Hematopoietic multipotent progenitor cell treated with erythropoietin and hydrocortisone succinate and interleukin-3 and kit ligand, for 8 days (in vitro differentiated cells): Measurements from ENCODE around the gene RNF150.
"Not testable (repeated sequence)": the region's sequence is repeated elsewhere in the genome, so short reads cannot be mapped to it uniquely, and the experiment has no call there.

ENCODE experiments used
- DNase-seq: peaks from one replicate; pipeline ENCODE4 v3.0.0-alpha.2; 2015

The RNF150 gene

GRCh38 chr4:141133146-141133998 lies at the start of gene RNF150:
Gene RNF150 (minus strand): TSS chr4:141133469.
- DNase-seq = peak; percentile 69

- no peak for DNase-seq
Observed at GRCh38 chr4:141180991-141181761, 47.9 kb upstream of the RNF150 start.

GRCh38 chr4:141179474-141180373 lies 46.5 kb upstream of the RNF150 start:
- DNase-seq = no peak

- DNase-seq = no peak
Observed at GRCh38 chr4:141177171-141177570, 43.9 kb upstream of the RNF150 start.

GRCh38 chr4:141174457-141174856 lies 41.2 kb upstream of the RNF150 start:
- DNase-seq = no peak

- no peak for DNase-seq
Observed at GRCh38 chr4:141170671-141171070, 37.4 kb upstream of the RNF150 start.

GRCh38 chr4:141169391-141169790 lies 36.1 kb upstream of the RNF150 start:
- no peak for DNase-seq

GRCh38 chr4:141165001-141165400 lies 31.7 kb upstream of the RNF150 start:
- DNase-seq = not testable (repeated sequence)

GRCh38 chr4:141159027-141159426 lies 25.8 kb upstream of the RNF150 start:
- DNase-seq = no peak

GRCh38 chr4:141158219-141158618 lies 24.9 kb upstream of the RNF150 start:
- DNase-seq = peak; percentile 63

GRCh38 chr4:141155586-141155985 lies 22.3 kb upstream of the RNF150 start:
- DNase-seq = no peak

- no peak for DNase-seq
Observed at GRCh38 chr4:141154725-141155124, 21.5 kb upstream of the RNF150 start.

GRCh38 chr4:141153751-141154510 lies 20.7 kb upstream of the RNF150 start:
- DNase-seq = peak; percentile 29

GRCh38 chr4:141144207-141144606 lies 10.9 kb upstream of the RNF150 start:
- no peak for DNase-seq

- DNase-seq = peak; percentile 41
Observed at GRCh38 chr4:141142423-141142822, 9.2 kb upstream of the RNF150 start.

- no peak for DNase-seq
Observed at GRCh38 chr4:141140391-141141200, 7.3 kb upstream of the RNF150 start.

- DNase-seq = no peak
Observed at GRCh38 chr4:141133999-141134995, 1.0 kb upstream of the RNF150 start.

- DNase-seq = no peak
Observed at GRCh38 chr4:141132709-141133145, 542 bp downstream of the RNF150 start.

GRCh38 chr4:141132072-141132708 lies 1.1 kb downstream of the RNF150 start:
- DNase-seq = no peak

- no peak for DNase-seq
Observed at GRCh38 chr4:141131723-141132071, 1.6 kb downstream of the RNF150 start.
